ENCODE measurements around the gene AKAP6. TPM values are rescaled to one million over a fixed set of nuclear protein-coding genes. Genes with fewer than 3 reads are reported as not detected.
A peak's percentile ranks its signal among the peaks of the same experiment; 100 is the strongest.

AKAP6 gene
- total and polyA plus RNA-seq, 10 of the 15 experiments (the other 5 are each of a cell fraction or from before 2014, with no cell fraction given), result 0.35 to 5.9 (median 2.2) TPM

DNA sequence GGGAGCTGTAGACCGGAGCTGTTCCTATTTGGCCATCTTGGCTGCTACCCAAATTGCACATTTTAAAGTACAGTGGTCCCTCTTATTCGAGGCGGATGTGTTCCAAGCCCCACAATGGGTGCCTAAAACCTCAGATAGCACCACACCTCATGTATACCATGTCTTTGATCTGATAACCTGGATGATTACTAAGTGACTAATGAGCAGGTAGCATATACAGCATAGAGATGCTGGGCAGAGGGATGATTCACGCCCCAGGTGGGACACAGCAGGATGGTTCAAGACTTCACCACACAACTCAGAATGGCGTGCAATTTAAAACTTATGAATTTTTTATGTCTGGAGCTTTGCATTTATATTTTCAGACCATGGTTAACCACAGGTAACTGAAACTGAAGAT, 255.0 kb downstream of the AKAP6 start:
- 45% methylated on average over 5 of the region's 5 CpGs for WGBS (ENCODE audit: insufficient coverage, insufficient replicate concordance, low lambda C conversion rate, missing lambda C conversion rate)
- Histone ChIP-seq H3K4me2 (ENCODE audit: control insufficient read depth, insufficient read depth) (no peak overlapping the region), H3K4me1 (ENCODE audit: control insufficient read depth, insufficient read depth, low read length) (no peaks in the 10 kb centered on the region), H3K4me3 (no peak overlapping the region), H3K27me3 (replicated peaks in 1 of 2; ENCODE audit: control insufficient read depth in 2 of 2, insufficient read depth in 2 of 2, low read length in 1 of 2) (no peaks in the 10 kb centered on the region), H4K20me1 (ENCODE audit: control insufficient read depth, insufficient read depth) (no peaks in the 10 kb centered on the region), H3K9me3 (replicated peaks; ENCODE audit: control insufficient read depth, insufficient read depth, low read length) (no peaks in the 10 kb centered on the region), H3K9ac (ENCODE audit: control insufficient read depth, insufficient read depth, low read length) (no peak overlapping the region), H3K27ac (ENCODE audit: control insufficient read depth, insufficient read depth) (no peak overlapping the region), H2AFZ (ENCODE audit: control insufficient read depth, low read depth, low read length) (no peak overlapping the region), H3K79me2 (ENCODE audit: control insufficient read depth, insufficient read depth, low read length) (no peaks in the 10 kb centered on the region), H3K36me3 (ENCODE audit: control insufficient read depth in 2 of 2, insufficient read depth in 2 of 2, low read length in 1 of 2) (no peaks in the 10 kb centered on the region)
- ATAC-seq, result no peak
- ChIA-PET CTCF (no interaction called here), RAD21 (ENCODE audit: unreplicated experiment) (no interaction called here), SMC1A (ENCODE audit: uncharacterized antibody, unreplicated experiment) (no interaction called here), POLR2A (no interaction called here)
- no peak for DNase-seq (ENCODE audit: low read depth, low spot score)
- no TSS peak for BruUV-seq (replicated peaks)
- TF ChIP-seq EGR1 (IDR thresholded peaks at IDR 0.05; ENCODE audit: borderline replicate concordance in 1 of 2, low read depth in 2 of 2, low read length in 2 of 2) (no peak), RUNX3 (IDR thresholded peaks at IDR 0.05; ENCODE audit: low read length) (0 out of 2 replicates have a peak, but pooled peaks have one; percentile 5), SMAD5 (IDR thresholded peaks at IDR 0.05; ENCODE audit: low read depth) (no peak)
- FAIRE-seq, result no peak
- intact Hi-C loops (cut with micrococcal nuclease; ENCODE audit: unreplicated experiment) (no loop called here), in situ Hi-C loops (cut with MboI) (no loop called here)

DNA sequence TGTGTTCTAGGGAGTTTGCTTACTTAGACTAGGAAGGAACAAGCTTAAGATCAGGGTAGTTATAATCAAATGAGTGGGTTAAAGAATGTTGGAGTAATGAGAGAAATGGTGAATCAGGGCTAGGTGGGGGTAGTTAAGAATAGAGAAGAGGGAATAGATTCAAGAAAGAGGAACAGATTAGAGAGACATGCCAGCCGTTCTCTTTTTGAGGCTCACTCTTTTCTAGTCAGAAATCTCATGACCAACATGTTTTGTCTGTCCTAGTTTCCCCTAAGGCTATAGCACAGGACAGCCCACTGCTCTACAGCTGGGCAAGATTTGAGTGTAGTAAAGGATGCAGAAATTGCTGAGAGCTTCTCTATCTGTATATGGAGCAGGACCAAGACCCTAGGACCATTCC, 258.4 kb downstream of the AKAP6 start:
- BruUV-seq (replicated peaks), result no TSS peak
- TF ChIP-seq HDGF (IDR thresholded peaks at IDR 0.05) (no peak), ZSCAN29 (IDR thresholded peaks at IDR 0.05) (no peak), TBL1XR1 (IDR thresholded peaks at IDR 0.05; ENCODE audit: low read depth, low read length) (no peak), IRF4 (IDR thresholded peaks at IDR 0.05; ENCODE audit: low read depth, low read length) (no peak), CREM (IDR thresholded peaks at IDR 0.05; ENCODE audit: low read depth) (no peak), WRNIP1 (IDR thresholded peaks at IDR 0.05; ENCODE audit: borderline replicate concordance, low read depth, low read length) (no peak), GATAD2B (conservative IDR thresholded peaks at IDR 0.05; ENCODE audit: low read depth) (no peak), SPI1 (IDR thresholded peaks at IDR 0.05; ENCODE audit: borderline replicate concordance, insufficient read depth, low read depth, low read length) (no peak), RCOR1 (conservative IDR thresholded peaks at IDR 0.05; ENCODE audit: low read depth, low read length) (no peak)
- TF ChIP-seq, protein P1, sequence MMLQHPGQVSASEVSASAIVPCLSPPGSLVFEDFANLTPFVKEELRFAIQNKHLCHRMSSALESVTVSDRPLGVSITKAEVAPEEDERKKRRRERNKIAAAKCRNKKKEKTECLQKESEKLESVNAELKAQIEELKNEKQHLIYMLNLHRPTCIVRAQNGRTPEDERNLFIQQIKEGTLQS (IDR thresholded peaks at IDR 0.05; ENCODE audit: borderline replicate concordance, extremely low read depth, low read depth, low read length), result no peak
- TF ChIP-seq, protein P2, sequence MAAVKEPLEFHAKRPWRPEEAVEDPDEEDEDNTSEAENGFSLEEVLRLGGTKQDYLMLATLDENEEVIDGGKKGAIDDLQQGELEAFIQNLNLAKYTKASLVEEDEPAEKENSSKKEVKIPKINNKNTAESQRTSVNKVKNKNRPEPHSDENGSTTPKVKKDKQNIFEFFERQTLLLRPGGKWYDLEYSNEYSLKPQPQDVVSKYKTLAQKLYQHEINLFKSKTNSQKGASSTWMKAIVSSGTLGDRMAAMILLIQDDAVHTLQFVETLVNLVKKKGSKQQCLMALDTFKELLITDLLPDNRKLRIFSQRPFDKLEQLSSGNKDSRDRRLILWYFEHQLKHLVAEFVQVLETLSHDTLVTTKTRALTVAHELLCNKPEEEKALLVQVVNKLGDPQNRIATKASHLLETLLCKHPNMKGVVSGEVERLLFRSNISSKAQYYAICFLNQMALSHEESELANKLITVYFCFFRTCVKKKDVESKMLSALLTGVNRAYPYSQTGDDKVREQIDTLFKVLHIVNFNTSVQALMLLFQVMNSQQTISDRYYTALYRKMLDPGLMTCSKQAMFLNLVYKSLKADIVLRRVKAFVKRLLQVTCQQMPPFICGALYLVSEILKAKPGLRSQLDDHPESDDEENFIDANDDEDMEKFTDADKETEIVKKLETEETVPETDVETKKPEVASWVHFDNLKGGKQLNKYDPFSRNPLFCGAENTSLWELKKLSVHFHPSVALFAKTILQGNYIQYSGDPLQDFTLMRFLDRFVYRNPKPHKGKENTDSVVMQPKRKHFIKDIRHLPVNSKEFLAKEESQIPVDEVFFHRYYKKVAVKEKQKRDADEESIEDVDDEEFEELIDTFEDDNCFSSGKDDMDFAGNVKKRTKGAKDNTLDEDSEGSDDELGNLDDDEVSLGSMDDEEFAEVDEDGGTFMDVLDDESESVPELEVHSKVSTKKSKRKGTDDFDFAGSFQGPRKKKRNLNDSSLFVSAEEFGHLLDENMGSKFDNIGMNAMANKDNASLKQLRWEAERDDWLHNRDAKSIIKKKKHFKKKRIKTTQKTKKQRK (IDR thresholded peaks at IDR 0.05; ENCODE audit: low read depth, low read length), result no peak

More for the DNA sequence above, 258.4 kb downstream of the AKAP6 start:
- Histone ChIP-seq H3K9ac (ENCODE audit: control insufficient read depth, insufficient read depth, low read length) (no peak overlapping the region), H3K27ac (ENCODE audit: control insufficient read depth, insufficient read depth) (no peak overlapping the region), H4K20me1 (ENCODE audit: control insufficient read depth, insufficient read depth) (no peaks in the 10 kb centered on the region), H3K4me3 (no peak overlapping the region), H3K79me2 (ENCODE audit: control insufficient read depth, insufficient read depth, low read length) (no peaks in the 10 kb centered on the region), H3K36me3 (ENCODE audit: control insufficient read depth in 2 of 2, insufficient read depth in 2 of 2, low read length in 1 of 2) (no peaks in the 10 kb centered on the region), H3K4me2 (ENCODE audit: control insufficient read depth, insufficient read depth) (no peak overlapping the region), H2AFZ (ENCODE audit: control insufficient read depth, low read depth, low read length) (no peak overlapping the region), H3K27me3 (replicated peaks in 1 of 2; ENCODE audit: control insufficient read depth in 2 of 2, insufficient read depth in 2 of 2, low read length in 1 of 2) (no peaks in the 10 kb centered on the region), H3K9me3 (replicated peaks; ENCODE audit: control insufficient read depth, insufficient read depth, low read length) (no peaks in the 10 kb centered on the region), H3K4me1 (ENCODE audit: control insufficient read depth, insufficient read depth, low read length) (no peaks in the 10 kb centered on the region)
- RAD21 ChIA-PET (ENCODE audit: unreplicated experiment), result no interaction called here
- FAIRE-seq, result no peak
- no peak for ATAC-seq
- no peak for DNase-seq (ENCODE audit: low read depth, low spot score)
- in situ Hi-C loops (cut with MboI) (no loop called here), intact Hi-C loops (cut with micrococcal nuclease; ENCODE audit: unreplicated experiment) (no loop called here)
- POLR2A ChIA-PET, result no interaction called here
- CTCF ChIA-PET, result interaction anchor here (0.8 to 1.9 kb wide), 2 partner anchors 1206 to 1713 kb away, joined by 3 to 6 read pairs; no protein-coding TSS in a partner anchor
- 0% methylated on average over 1 of the region's 1 CpG for WGBS (ENCODE audit: insufficient coverage, insufficient replicate concordance, low lambda C conversion rate, missing lambda C conversion rate)
- SMC1A ChIA-PET (ENCODE audit: uncharacterized antibody, unreplicated experiment), result no interaction called here
